Neural cell (in vitro differentiated cells): ENCODE data around the gene SPX. TPM values are rescaled to one million over a fixed set of nuclear protein-coding genes. Genes with fewer than 3 reads are reported as not detected.

Experiments used
- H2AFZ ChIP-seq: fragments of 200-600, 300-800 bp; sonication (generic), shearing (Covaris generic); 2 replicates; pipeline ENCODE4 v1.6.0; 2014; ENCODE audit warnings: low read depth, mild to moderate bottlenecking, antibody characterized with exemption, low read length, moderate library complexity
- H3F3A ChIP-seq: fragments of 200-600 bp; shearing (Covaris generic); 2 replicates; pipeline ENCODE4 v1.6.1; 2016; ENCODE audit warnings: mild to moderate bottlenecking, moderate library complexity, mixed read lengths, antibody characterized with exemption, low read length; ENCODE audit not compliant: insufficient read depth, poor library complexity, severe bottlenecking
- H3K27ac ChIP-seq: fragments of 200-600, 300-800 bp; sonication (generic), shearing (Covaris generic); 2 replicates; pipeline ENCODE4 v1.5.1; 2014; ENCODE audit warnings: mild to moderate bottlenecking, low read length, moderate library complexity
- H3K27me3 ChIP-seq: fragments of 300-800, 200-600 bp; sonication (generic), shearing (Covaris generic); 2 replicates; pipeline ENCODE4 v1.6.0; 2014; ENCODE audit warnings: mild to moderate bottlenecking, low read depth, low read length, moderate library complexity; ENCODE audit not compliant: insufficient read depth
- H3K36me3 ChIP-seq: fragments of 300-800, 200-600 bp; sonication (generic), shearing (Covaris generic); 2 replicates; pipeline ENCODE4 v1.5.1; 2014; ENCODE audit warnings: mild to moderate bottlenecking, antibody characterized with exemption, low read length, moderate library complexity; ENCODE audit not compliant: insufficient read depth
- H3K4me2 ChIP-seq: fragments of 300-800, 200-600 bp; sonication (generic), shearing (Covaris generic); 2 replicates; pipeline ENCODE4 v1.6.0; 2014; ENCODE audit warnings: mild to moderate bottlenecking, low read length
- H3K4me3 ChIP-seq: fragments of 300-800, 200-600 bp; sonication (generic), shearing (Covaris generic); 2 replicates; pipeline ENCODE4 v1.5.1; 2014; ENCODE audit warnings: mild to moderate bottlenecking, low read length, moderate library complexity
- H3K79me2 ChIP-seq: fragments of 200-600 bp; shearing (Covaris generic); replicated peaks from 2 replicates; pipeline ENCODE4 v1.6.0; 2014; ENCODE audit warnings: mild to moderate bottlenecking, low read length, moderate library complexity; ENCODE audit not compliant: insufficient read depth
- H3K9ac ChIP-seq: fragments of 300-800, 200-600 bp; sonication (generic), shearing (Covaris generic); 2 replicates; pipeline ENCODE4 v1.6.1; 2016; ENCODE audit warnings: mild to moderate bottlenecking, low read length, mixed read lengths
- H3K9me2 ChIP-seq: fragments of 200-600 bp; shearing (Covaris generic); 2 replicates; pipeline ENCODE4 v1.6.1; 2016; ENCODE audit warnings: mild to moderate bottlenecking, low read length, mixed read lengths; ENCODE audit not compliant: insufficient read depth
- H3K9me3 ChIP-seq: fragments of 200-600, 300-800 bp; sonication (generic), shearing (Covaris generic); 2 replicates; pipeline ENCODE4 v1.6.1; 2016; ENCODE audit warnings: mild to moderate bottlenecking, mixed run types, low read length, moderate library complexity, mixed read lengths
- H4K20me1 ChIP-seq: fragments of 200-600 bp; shearing (Covaris generic); 2 replicates; pipeline ENCODE4 v1.6.1; 2016; ENCODE audit warnings: mild to moderate bottlenecking, mixed run types; ENCODE audit not compliant: insufficient read depth
- CTCF ChIP-seq: fragments of 450-650 bp; IDR thresholded peaks from 2 replicates; pipeline ENCODE4 v1.5.1; 2014; ENCODE audit warnings: antibody characterized with exemption, mild to moderate bottlenecking, moderate library complexity; ENCODE audit not compliant: poor library complexity, severe bottlenecking
- EP300 ChIP-seq: fragments of 450-650 bp; conservative IDR thresholded peaks from 2 replicates; pipeline ENCODE4 v1.6.1; 2014; ENCODE audit warnings: antibody characterized with exemption, mild to moderate bottlenecking, moderate library complexity; ENCODE audit not compliant: poor library complexity, severe bottlenecking
- EZH2 ChIP-seq: fragments of 200-600, 300-800 bp; shearing (Covaris generic), sonication (generic); IDR thresholded peaks from 2 replicates; pipeline ENCODE4 v1.6.1; 2014; ENCODE audit warnings: antibody characterized with exemption, low read length, borderline replicate concordance, mild to moderate bottlenecking; ENCODE audit not compliant: insufficient read depth, poor library complexity, severe bottlenecking
- MXI1 ChIP-seq: fragments of 450-650 bp; conservative IDR thresholded peaks from 2 replicates; pipeline ENCODE4 v1.6.1; 2014; ENCODE audit warnings: antibody characterized with exemption, mild to moderate bottlenecking; ENCODE audit not compliant: poor library complexity, severe bottlenecking
- POLR2AphosphoS5 ChIP-seq: IDR thresholded peaks from 2 replicates; pipeline ENCODE4 v1.6.1; 2012
- RAD21 ChIP-seq: fragments of 450-650 bp; conservative IDR thresholded peaks from 2 replicates; pipeline ENCODE4 v1.6.1; 2014; ENCODE audit warnings: antibody characterized with exemption, mild to moderate bottlenecking, moderate library complexity
- REST ChIP-seq: IDR thresholded peaks from 2 replicates; pipeline ENCODE4 v1.6.1; 2012; ENCODE audit warnings: borderline replicate concordance
- SMC3 ChIP-seq: fragments of 450-650 bp; conservative IDR thresholded peaks from 2 replicates; pipeline ENCODE4 v1.6.1; 2014; ENCODE audit warnings: antibody characterized with exemption, mild to moderate bottlenecking, moderate library complexity; ENCODE audit not compliant: poor library complexity
- TAF1 ChIP-seq: IDR thresholded peaks from 2 replicates; pipeline ENCODE4 v1.6.1; 2012; ENCODE audit warnings: low read depth
- polyA minus RNA-seq: library from RNA; depleted of rRNA, polyadenylated mRNA; stranded (reverse); fragments of >200 nt; gene quantifications from 2 replicates; pipeline ENCODE4 v1.2.3, GENCODE V29; 2014
- polyA plus RNA-seq: library from polyadenylated mRNA; depleted of rRNA; stranded (reverse); fragments of >200 nt; gene quantifications from 2 replicates; pipeline ENCODE4 v1.2.3, GENCODE V29; 2014

Gene SPX
- not detected in 2 replicates for polyA plus RNA-seq
- polyA minus RNA-seq: not detected in 2 replicates

- Histone ChIP-seq H3K4me2 (no peak within 1 kb of the TSS), H3K79me2 (no peaks in the 10 kb centered on the region), H3K9ac (no peak within 1 kb of the TSS), H3K27me3 (peaks cover 34% of the 10 kb centered on the region), H3K36me3 (no peaks in the 10 kb centered on the region), H4K20me1 (no peaks in the 10 kb centered on the region), H3K9me2 (no peaks in the 10 kb centered on the region), H2AFZ (no peak within 1 kb of the TSS), H3K9me3 (no peaks in the 10 kb centered on the region), H3F3A (no peaks in the 10 kb centered on the region), H3K27ac (no peak within 1 kb of the TSS), H3K4me3 (peak within 1 kb of the TSS; percentile 74)
- peak; percentile 11 for TF ChIP-seq POLR2AphosphoS5
- TF ChIP-seq SMC3: no peak
- no peak for TF ChIP-seq EZH2
Observed at GRCh38 chr12:21526053-21526452, at the start of gene SPX. SPX (plus strand) TSS chr12:21526296; CDS start chr12:21526473, 177 bp downstream.

GRCh38 chr12:21476949-21477348 lies 49.1 kb upstream of the SPX start:
- H3K9me3 ChIP-seq: no peaks in the 10 kb centered on the region
- H3F3A ChIP-seq: no peaks in the 10 kb centered on the region
- H2AFZ ChIP-seq: no peak overlapping the region
- H3K9me2 ChIP-seq: no peaks in the 10 kb centered on the region
- H3K36me3 ChIP-seq: peaks cover 12% of the 10 kb centered on the region
- H3K4me2 ChIP-seq: no peak overlapping the region
- no peak overlapping the region for H3K9ac ChIP-seq
- no peaks in the 10 kb centered on the region for H4K20me1 ChIP-seq
- no peak overlapping the region for H3K4me3 ChIP-seq
- TF ChIP-seq POLR2AphosphoS5 (no peak), EP300 (no peak), REST (no peak), MXI1 (no peak), CTCF (no peak), EZH2 (no peak), RAD21 (no peak), SMC3 (no peak), TAF1 (no peak)
- no peaks in the 10 kb centered on the region for H3K27me3 ChIP-seq
- no peaks in the 10 kb centered on the region for H3K79me2 ChIP-seq
- no peak overlapping the region for H3K27ac ChIP-seq
